A673 (cell line): Measurements from ENCODE around the gene TPM1. TPM values are rescaled to one million over a fixed set of nuclear protein-coding genes. Genes with fewer than 3 reads are reported as not detected.

Experiments used
- BruUV-seq: library from RNA; stranded (reverse); fragments of 400-500 nt; replicated peaks from 2 replicates; lab custom pipeline; 2021; lab: Mats Ljungman, UMichigan
- CTCF ChIA-PET: fragments of 300-600 bp; sonication (Branson Sonifier 250); formaldehyde crosslinking; loops from one replicate; lab custom pipeline; 2022; ENCODE audit warnings: antibody characterized with exemption; lab: Charles Lee
- POLR2A ChIA-PET: fragments of 300-600 bp; sonication (Branson Sonifier 250); formaldehyde crosslinking; loops from one replicate; lab custom pipeline; 2022; ENCODE audit warnings: antibody characterized with exemption; ENCODE audit not compliant: low non-redundant PET; lab: Charles Lee
- DNase-seq: peaks from one replicate; pipeline ENCODE4 v3.0.0-alpha.2; 2015; ENCODE audit warnings: low spot score
- H3K27ac ChIP-seq: fragments of 200-600 bp; sonication (generic); 2 replicates; pipeline ENCODE4 v1.5.1; 2016; ENCODE audit warnings: mixed run types, low read depth, mild to moderate bottlenecking, mixed read lengths, antibody characterized with exemption, low read length; ENCODE audit not compliant: poor library complexity, severe bottlenecking
- H3K27me3 ChIP-seq: fragments of 200-600 bp; sonication (generic); replicated peaks from 2 replicates; pipeline ENCODE4 v1.6.1; 2017; ENCODE audit warnings: mixed run types, low read depth, mild to moderate bottlenecking, mixed read lengths, antibody characterized with exemption, low read length; ENCODE audit not compliant: insufficient read depth, poor library complexity
- H3K36me3 ChIP-seq: fragments of 200-600 bp; sonication (generic); 2 replicates; pipeline ENCODE4 v1.6.1; 2016; ENCODE audit warnings: mixed run types, mild to moderate bottlenecking, mixed read lengths, antibody characterized with exemption, low read length; ENCODE audit not compliant: insufficient read depth, poor library complexity, severe bottlenecking
- H3K4me1 ChIP-seq: fragments of 200-600 bp; sonication (generic); 2 replicates; pipeline ENCODE4 v1.6.1; 2017; ENCODE audit warnings: mixed run types, mild to moderate bottlenecking, mixed read lengths, antibody characterized with exemption, low read length; ENCODE audit not compliant: insufficient read depth, poor library complexity, severe bottlenecking
- H3K4me3 ChIP-seq: fragments of 200-600 bp; sonication (generic); 2 replicates; pipeline ENCODE4 v1.5.1; 2016; ENCODE audit warnings: low read depth, mixed run types, mild to moderate bottlenecking, mixed read lengths, low read length; ENCODE audit not compliant: poor library complexity, severe bottlenecking
- H3K9me3 ChIP-seq: fragments of 200-600 bp; sonication (generic); 2 replicates; pipeline ENCODE4 v1.6.1; 2016; ENCODE audit warnings: mixed run types, low read depth, mild to moderate bottlenecking, mixed read lengths, antibody characterized with exemption, low read length; ENCODE audit not compliant: poor library complexity, severe bottlenecking
- EZH2 ChIP-seq: fragments of 200-600 bp; sonication (generic); IDR thresholded peaks from 2 replicates; pipeline ENCODE4 v1.6.1; 2017; ENCODE audit warnings: borderline replicate concordance, low read depth, mild to moderate bottlenecking, mixed read lengths, antibody characterized with exemption, low read length; ENCODE audit not compliant: poor library complexity, severe bottlenecking
- intact Hi-C: fragments of 100-400 bp; cut with micrococcal nuclease; formaldehyde crosslinking; loops from one replicate; pipeline ENCODE4 v1.10.0; 2022; ENCODE audit not compliant: unreplicated experiment
- total RNA-seq: library from RNA; stranded (reverse); gene quantifications from 2 replicates; pipeline ENCODE4 v1.2.3, GENCODE V29; 2021
- TF ChIP-seq, protein P1 (sequence below): fragments of 300-800, 200-600 bp; sonication (generic); conservative IDR thresholded peaks from 2 replicates; pipeline ENCODE4 v1.5.1; 2017; ENCODE audit warnings: low read depth, mild to moderate bottlenecking, antibody characterized with exemption, low read length, moderate library complexity, mixed read lengths

The TPM1 gene
- total RNA-seq, 1 experiment from 2014 or later: 31.2 TPM

DNA sequence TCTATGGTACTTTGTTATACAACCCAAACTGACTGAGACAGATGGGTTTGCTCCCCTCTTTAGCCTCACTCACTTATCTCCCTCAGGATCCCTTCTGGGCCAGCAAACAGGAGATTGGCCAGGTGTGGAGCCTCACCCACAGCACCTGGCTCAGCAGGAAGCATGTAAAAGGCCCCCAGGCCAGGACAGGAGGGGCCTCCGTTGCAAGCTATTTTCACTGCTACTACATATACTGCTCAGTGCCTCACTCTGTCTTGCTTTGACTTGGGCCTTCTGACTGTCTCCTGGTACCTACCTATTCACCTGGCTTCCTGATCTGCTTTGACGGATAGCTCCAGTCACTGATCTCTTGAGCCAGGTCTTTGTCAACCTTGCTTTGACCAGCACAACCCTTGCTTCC, 20.4 kb upstream of the TPM1 start:
- no peaks in the 10 kb centered on the region for H3K4me1 ChIP-seq
- CTCF ChIA-PET: no interaction called here
- intact Hi-C loops: no loop called here
- no peak for TF ChIP-seq EZH2
- TF ChIP-seq, protein P1, sequence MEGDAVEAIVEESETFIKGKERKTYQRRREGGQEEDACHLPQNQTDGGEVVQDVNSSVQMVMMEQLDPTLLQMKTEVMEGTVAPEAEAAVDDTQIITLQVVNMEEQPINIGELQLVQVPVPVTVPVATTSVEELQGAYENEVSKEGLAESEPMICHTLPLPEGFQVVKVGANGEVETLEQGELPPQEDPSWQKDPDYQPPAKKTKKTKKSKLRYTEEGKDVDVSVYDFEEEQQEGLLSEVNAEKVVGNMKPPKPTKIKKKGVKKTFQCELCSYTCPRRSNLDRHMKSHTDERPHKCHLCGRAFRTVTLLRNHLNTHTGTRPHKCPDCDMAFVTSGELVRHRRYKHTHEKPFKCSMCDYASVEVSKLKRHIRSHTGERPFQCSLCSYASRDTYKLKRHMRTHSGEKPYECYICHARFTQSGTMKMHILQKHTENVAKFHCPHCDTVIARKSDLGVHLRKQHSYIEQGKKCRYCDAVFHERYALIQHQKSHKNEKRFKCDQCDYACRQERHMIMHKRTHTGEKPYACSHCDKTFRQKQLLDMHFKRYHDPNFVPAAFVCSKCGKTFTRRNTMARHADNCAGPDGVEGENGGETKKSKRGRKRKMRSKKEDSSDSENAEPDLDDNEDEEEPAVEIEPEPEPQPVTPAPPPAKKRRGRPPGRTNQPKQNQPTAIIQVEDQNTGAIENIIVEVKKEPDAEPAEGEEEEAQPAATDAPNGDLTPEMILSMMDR: no peak
- DNase-seq: no peak
- H3K36me3 ChIP-seq: no peaks in the 10 kb centered on the region
- no peaks in the 10 kb centered on the region for H3K27me3 ChIP-seq
- POLR2A ChIA-PET: no interaction called here
- BruUV-seq: no TSS peak
- no peak overlapping the region for H3K27ac ChIP-seq
- H3K4me3 ChIP-seq: no peak overlapping the region
- H3K9me3 ChIP-seq: no peaks in the 10 kb centered on the region

- DNase-seq: no peak
- intact Hi-C loops: no loop called here
- Histone ChIP-seq H3K4me1 (no peaks in the 10 kb centered on the region), H3K36me3 (no peaks in the 10 kb centered on the region), H3K4me3 (no peak overlapping the region), H3K27ac (no peak overlapping the region), H3K27me3 (no peaks in the 10 kb centered on the region), H3K9me3 (no peaks in the 10 kb centered on the region)
- no TSS peak for BruUV-seq
- ChIA-PET POLR2A (no interaction called here), CTCF (no interaction called here)
- TF ChIP-seq, protein P1: no peak
- TF ChIP-seq EZH2: no peak
These were observed 19.9 kb upstream of the TPM1 start for GRCh38 chr15:63022663-63023062.

DNA sequence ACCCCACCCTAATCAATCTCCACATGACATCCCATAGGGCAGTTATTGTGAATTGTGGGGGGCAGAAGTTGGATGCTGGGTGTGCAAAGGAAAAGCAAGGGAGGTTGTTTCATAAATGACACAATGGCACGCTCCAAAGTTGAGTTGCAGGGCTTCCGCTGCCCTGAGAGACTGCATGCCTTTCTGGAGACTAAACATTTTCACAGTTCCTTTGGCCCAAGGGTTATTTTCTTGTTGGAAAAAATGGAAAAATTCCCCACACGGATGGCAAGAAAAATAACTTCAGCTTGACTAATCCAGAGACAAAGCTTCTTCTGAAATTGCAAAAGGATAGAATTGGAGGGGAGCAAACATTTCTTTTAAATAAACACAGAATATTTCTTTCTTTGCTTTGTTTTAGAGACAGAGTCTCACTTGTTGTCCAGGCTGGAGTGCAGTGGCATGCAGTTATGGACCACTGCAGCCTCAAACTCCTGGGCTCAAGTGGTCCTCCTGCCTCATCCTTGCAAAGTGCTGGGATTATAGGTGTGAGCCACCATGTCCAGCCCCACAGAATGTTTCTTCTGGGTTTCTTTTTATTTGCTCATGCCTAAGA, 19.1 kb upstream of the TPM1 start:
- Histone ChIP-seq H3K4me3 (no peak overlapping the region), H3K9me3 (no peaks in the 10 kb centered on the region), H3K36me3 (no peaks in the 10 kb centered on the region), H3K4me1 (no peaks in the 10 kb centered on the region), H3K27ac (no peak overlapping the region), H3K27me3 (no peaks in the 10 kb centered on the region)
- ChIA-PET CTCF (no interaction called here), POLR2A (no interaction called here)
- TF ChIP-seq EZH2: no peak
- TF ChIP-seq, protein P1: no peak
- intact Hi-C loops: no loop called here
- no peak for DNase-seq
- no TSS peak for BruUV-seq
